ENCODE results near the gene NRXN2.

Gene NRXN2

DNA sequence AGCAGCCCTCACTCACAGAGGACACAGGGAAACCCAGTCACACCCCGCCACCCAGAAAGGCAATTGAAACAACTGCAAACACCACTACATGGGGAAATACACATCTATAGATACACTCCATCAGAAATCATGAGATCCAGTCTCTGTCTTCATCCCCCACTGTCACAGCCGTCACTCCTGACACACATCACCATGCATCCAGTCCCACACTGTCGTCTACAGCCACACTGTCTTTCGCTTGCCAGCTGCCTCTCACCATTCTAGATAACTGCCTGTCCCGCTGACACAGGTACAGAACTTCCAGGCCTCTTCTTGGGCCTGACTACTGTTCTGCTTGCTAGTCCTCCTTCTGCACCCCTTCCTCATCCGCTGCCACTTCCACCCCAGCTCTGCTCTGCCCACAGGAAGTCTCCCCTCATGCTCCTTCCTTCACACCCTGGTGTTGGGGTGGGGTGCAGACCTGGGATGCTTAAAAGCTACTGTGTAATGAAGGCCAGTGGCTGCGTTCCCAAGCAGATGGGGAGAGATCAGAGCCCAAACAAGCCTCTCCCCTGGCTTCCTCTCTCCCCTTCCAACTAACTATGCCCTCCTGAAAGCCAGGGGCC is 89.3 kb downstream of the NRXN2 start:
- H3K4me3 ChIP-seq (ENCODE audit: low read depth, low read length) = no peak overlapping the region
- DNase-seq (ENCODE audit: low read depth) = peak; percentile 36
- TF ChIP-seq, protein P1, sequence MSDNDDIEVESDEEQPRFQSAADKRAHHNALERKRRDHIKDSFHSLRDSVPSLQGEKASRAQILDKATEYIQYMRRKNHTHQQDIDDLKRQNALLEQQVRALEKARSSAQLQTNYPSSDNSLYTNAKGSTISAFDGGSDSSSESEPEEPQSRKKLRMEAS (IDR thresholded peaks at IDR 0.05; ENCODE audit: low read depth, low read length) = no peak
- TF ChIP-seq MYC (IDR thresholded peaks at IDR 0.05; ENCODE audit: low read depth, low read length) (no peak), POLR2A (IDR thresholded peaks at IDR 0.05; ENCODE audit: extremely low read depth, insufficient read length) (no peak)
- TF ChIP-seq, protein P2, sequence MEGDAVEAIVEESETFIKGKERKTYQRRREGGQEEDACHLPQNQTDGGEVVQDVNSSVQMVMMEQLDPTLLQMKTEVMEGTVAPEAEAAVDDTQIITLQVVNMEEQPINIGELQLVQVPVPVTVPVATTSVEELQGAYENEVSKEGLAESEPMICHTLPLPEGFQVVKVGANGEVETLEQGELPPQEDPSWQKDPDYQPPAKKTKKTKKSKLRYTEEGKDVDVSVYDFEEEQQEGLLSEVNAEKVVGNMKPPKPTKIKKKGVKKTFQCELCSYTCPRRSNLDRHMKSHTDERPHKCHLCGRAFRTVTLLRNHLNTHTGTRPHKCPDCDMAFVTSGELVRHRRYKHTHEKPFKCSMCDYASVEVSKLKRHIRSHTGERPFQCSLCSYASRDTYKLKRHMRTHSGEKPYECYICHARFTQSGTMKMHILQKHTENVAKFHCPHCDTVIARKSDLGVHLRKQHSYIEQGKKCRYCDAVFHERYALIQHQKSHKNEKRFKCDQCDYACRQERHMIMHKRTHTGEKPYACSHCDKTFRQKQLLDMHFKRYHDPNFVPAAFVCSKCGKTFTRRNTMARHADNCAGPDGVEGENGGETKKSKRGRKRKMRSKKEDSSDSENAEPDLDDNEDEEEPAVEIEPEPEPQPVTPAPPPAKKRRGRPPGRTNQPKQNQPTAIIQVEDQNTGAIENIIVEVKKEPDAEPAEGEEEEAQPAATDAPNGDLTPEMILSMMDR (IDR thresholded peaks at IDR 0.05; ENCODE audit: low read depth, low read length) = no peak

DNA sequence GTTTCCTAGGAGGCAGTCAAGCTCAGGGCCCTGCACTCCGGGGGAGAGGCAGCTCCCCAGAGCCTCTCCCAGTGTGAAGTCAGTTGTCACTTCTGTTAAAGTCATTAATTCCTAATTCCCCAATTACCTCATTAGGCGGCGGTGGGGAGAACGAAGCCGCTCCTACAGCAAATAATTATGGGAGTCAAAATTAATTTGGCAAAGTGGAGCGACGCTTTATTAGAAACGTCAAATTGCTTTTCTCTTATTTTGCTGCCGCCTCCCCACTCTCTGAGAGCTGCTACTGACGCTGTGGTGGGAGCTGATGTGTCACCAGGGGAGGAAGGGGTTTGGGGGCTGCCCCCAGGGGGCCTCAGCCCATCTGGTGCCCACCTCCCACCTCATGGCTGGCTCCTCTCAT is 90.3 kb downstream of the NRXN2 start:
- H3K4me3 ChIP-seq (ENCODE audit: low read depth, low read length) = no peak overlapping the region
- no peak for DNase-seq (ENCODE audit: low read depth)
- TF ChIP-seq, protein P1 (IDR thresholded peaks at IDR 0.05; ENCODE audit: low read depth, low read length) = no peak
- no peak for TF ChIP-seq MYC (IDR thresholded peaks at IDR 0.05; ENCODE audit: low read depth, low read length)
- TF ChIP-seq, protein P2 (IDR thresholded peaks at IDR 0.05; ENCODE audit: low read depth, low read length) = no peak
- no peak for TF ChIP-seq POLR2A (IDR thresholded peaks at IDR 0.05; ENCODE audit: extremely low read depth, insufficient read length)

DNA sequence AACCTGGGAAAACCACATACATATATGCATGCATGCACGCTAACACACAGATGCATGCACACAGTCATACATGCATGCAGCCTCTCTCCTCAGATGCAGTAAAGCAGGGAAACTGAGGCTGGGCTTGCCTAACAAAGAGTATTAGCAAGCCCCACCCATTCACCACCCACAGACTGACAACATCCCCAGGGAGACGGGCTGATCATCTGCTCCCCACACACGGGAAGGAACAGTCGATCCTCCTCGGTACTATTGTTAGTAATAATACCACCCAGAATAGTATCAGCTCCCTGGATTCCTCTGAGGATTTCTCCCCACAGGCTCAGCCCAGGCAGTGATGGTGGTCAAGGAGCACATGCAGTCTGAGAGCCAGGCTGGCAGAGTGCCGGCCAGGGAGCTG is 90.8 kb downstream of the NRXN2 start:
- TF ChIP-seq POLR2A (IDR thresholded peaks at IDR 0.05; ENCODE audit: extremely low read depth, insufficient read length) (no peak), MYC (IDR thresholded peaks at IDR 0.05; ENCODE audit: low read depth, low read length) (no peak)
- TF ChIP-seq, protein P2 (IDR thresholded peaks at IDR 0.05; ENCODE audit: low read depth, low read length) = no peak
- TF ChIP-seq, protein P1 (IDR thresholded peaks at IDR 0.05; ENCODE audit: low read depth, low read length) = no peak
- H3K4me3 ChIP-seq (ENCODE audit: low read depth, low read length) = no peak overlapping the region
- no peak for DNase-seq (ENCODE audit: low read depth)

DNA sequence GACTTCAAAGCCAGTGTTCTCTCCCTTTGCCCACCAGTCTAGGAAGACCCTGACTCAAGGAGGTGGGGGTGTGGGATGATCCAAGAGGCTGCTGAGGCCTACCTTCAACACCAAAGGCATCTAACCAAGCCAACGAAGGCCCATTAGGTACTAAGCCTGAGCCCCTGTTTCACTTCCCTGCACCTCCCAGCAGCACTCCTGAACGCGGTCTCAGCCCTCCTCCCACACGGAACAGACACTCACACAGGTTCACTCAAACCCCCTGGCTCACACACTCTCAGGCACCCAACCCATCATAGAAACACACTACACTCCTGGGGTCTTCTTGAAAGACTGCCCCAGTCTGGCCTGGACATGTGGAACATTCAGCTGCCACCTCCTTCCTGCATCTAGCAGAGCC is 91.3 kb downstream of the NRXN2 start:
- no peak overlapping the region for H3K4me3 ChIP-seq (ENCODE audit: low read depth, low read length)
- no peak for DNase-seq (ENCODE audit: low read depth)
- TF ChIP-seq, protein P1 (IDR thresholded peaks at IDR 0.05; ENCODE audit: low read depth, low read length) = no peak
- TF ChIP-seq, protein P2 (IDR thresholded peaks at IDR 0.05; ENCODE audit: low read depth, low read length) = no peak
- TF ChIP-seq POLR2A (IDR thresholded peaks at IDR 0.05; ENCODE audit: extremely low read depth, insufficient read length) (no peak), MYC (IDR thresholded peaks at IDR 0.05; ENCODE audit: low read depth, low read length) (no peak)

DNA sequence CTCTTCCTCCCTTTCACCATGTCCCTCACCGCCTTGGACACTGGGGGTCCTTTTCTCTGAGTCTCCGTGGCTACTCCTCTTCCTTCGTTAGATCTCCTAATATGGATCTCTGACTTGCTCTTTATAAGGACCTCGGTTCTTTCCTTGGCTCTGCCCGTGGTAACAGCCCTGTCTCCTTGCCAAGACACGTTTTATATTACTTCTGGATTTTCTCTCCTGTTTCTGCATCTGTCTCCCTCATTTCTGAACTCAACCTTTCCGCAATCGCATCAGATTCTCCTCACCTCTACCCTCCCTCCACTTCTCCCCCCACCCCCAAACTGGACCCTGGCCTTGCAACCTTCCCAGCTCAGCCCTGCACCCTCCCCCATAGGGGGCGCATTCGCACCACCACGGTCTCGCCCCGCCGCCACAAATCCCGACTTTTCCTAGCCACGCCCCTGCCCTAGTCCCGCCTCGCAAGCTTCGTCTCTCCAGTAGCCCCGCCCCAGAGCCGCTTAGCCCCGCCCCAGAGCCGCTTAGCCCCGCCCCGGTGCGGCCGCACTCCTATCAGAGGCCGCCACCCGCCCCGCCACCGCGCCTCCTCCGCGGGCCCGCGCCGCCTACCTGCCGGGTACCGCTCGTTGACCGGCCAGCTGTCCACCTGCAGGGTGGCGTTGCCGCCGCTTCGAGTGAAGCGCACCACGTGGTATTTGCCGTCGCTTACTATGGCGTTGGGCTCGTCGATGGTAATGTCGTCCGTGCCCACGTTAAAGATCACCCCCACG is 93.0 kb downstream of the NRXN2 start:
- H3K4me3 ChIP-seq (ENCODE audit: low read depth, low read length) = no peak overlapping the region
- TF ChIP-seq, protein P1 (IDR thresholded peaks at IDR 0.05; ENCODE audit: low read depth, low read length) = no peak
- TF ChIP-seq, protein P2 (IDR thresholded peaks at IDR 0.05; ENCODE audit: low read depth, low read length) = no peak
- TF ChIP-seq MYC (IDR thresholded peaks at IDR 0.05; ENCODE audit: low read depth, low read length) (no peak), POLR2A (IDR thresholded peaks at IDR 0.05; ENCODE audit: extremely low read depth, insufficient read length) (no peak)
- DNase-seq (ENCODE audit: low read depth) = no peak
